Ishikawa (cell line): ENCODE results near the gene HOXD8.

Source experiments
- CEBPB ChIP-seq: IDR thresholded peaks from 2 replicates; pipeline ENCODE4 v1.6.1; 2012
- CREB1 ChIP-seq: IDR thresholded peaks from 2 replicates; pipeline ENCODE4 v1.6.1; 2012; ENCODE audit warnings: low read depth
- EGR1 ChIP-seq: IDR thresholded peaks from 2 replicates; pipeline ENCODE4 v1.6.1; 2012
- EP300 ChIP-seq: IDR thresholded peaks from 2 replicates; pipeline ENCODE4 v1.6.1; 2012; ENCODE audit warnings: borderline replicate concordance
- FOXM1 ChIP-seq: IDR thresholded peaks from 2 replicates; pipeline ENCODE4 v1.6.1; 2012; ENCODE audit warnings: low read depth, borderline replicate concordance
- MAX ChIP-seq: IDR thresholded peaks from 2 replicates; pipeline ENCODE4 v1.6.1; 2012
- NFIC ChIP-seq: IDR thresholded peaks from 2 replicates; pipeline ENCODE4 v1.6.1; 2012
- RAD21 ChIP-seq: IDR thresholded peaks from 2 replicates; pipeline ENCODE4 v1.6.1; 2012; ENCODE audit warnings: low read depth
- TAF1 ChIP-seq: IDR thresholded peaks from 2 replicates; pipeline ENCODE4 v1.6.1; 2012; ENCODE audit warnings: low read depth, mild to moderate bottlenecking
- TCF12 ChIP-seq: IDR thresholded peaks from 2 replicates; pipeline ENCODE4 v1.6.1; 2012; ENCODE audit warnings: low read depth
- TEAD4 ChIP-seq: IDR thresholded peaks from 2 replicates; pipeline ENCODE4 v1.6.1; 2012
- YY1 ChIP-seq: IDR thresholded peaks from 2 replicates; pipeline ENCODE4 v1.6.1; 2012; ENCODE audit warnings: low read depth
- ZBTB7A ChIP-seq: IDR thresholded peaks from 2 replicates; pipeline ENCODE4 v1.6.1; 2012; ENCODE audit warnings: low read depth
- TF ChIP-seq, protein P1 (sequence below): IDR thresholded peaks from 2 replicates; pipeline ENCODE4 v1.6.1; 2012; ENCODE audit warnings: low read depth, mild to moderate bottlenecking
- TF ChIP-seq, protein P2 (sequence below): IDR thresholded peaks from 2 replicates; pipeline ENCODE4 v1.6.1; 2012

HOXD8 gene

GRCh38 chr2:176103742-176104315 lies 25.7 kb upstream of the HOXD8 start:
- no peak for TF ChIP-seq EP300
- TF ChIP-seq RAD21: no peak
- no peak for TF ChIP-seq CREB1
- no peak for TF ChIP-seq MAX
- no peak for TF ChIP-seq TCF12

- TF ChIP-seq CREB1 (no peak), CEBPB (no peak), TEAD4 (no peak), EP300 (no peak), YY1 (no peak), MAX (no peak), RAD21 (no peak), ZBTB7A (no peak), TCF12 (no peak), NFIC (no peak), EGR1 (no peak), TAF1 (no peak), FOXM1 (no peak)
- TF ChIP-seq, protein P1, sequence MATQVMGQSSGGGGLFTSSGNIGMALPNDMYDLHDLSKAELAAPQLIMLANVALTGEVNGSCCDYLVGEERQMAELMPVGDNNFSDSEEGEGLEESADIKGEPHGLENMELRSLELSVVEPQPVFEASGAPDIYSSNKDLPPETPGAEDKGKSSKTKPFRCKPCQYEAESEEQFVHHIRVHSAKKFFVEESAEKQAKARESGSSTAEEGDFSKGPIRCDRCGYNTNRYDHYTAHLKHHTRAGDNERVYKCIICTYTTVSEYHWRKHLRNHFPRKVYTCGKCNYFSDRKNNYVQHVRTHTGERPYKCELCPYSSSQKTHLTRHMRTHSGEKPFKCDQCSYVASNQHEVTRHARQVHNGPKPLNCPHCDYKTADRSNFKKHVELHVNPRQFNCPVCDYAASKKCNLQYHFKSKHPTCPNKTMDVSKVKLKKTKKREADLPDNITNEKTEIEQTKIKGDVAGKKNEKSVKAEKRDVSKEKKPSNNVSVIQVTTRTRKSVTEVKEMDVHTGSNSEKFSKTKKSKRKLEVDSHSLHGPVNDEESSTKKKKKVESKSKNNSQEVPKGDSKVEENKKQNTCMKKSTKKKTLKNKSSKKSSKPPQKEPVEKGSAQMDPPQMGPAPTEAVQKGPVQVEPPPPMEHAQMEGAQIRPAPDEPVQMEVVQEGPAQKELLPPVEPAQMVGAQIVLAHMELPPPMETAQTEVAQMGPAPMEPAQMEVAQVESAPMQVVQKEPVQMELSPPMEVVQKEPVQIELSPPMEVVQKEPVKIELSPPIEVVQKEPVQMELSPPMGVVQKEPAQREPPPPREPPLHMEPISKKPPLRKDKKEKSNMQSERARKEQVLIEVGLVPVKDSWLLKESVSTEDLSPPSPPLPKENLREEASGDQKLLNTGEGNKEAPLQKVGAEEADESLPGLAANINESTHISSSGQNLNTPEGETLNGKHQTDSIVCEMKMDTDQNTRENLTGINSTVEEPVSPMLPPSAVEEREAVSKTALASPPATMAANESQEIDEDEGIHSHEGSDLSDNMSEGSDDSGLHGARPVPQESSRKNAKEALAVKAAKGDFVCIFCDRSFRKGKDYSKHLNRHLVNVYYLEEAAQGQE: no peak
- TF ChIP-seq, protein P2, sequence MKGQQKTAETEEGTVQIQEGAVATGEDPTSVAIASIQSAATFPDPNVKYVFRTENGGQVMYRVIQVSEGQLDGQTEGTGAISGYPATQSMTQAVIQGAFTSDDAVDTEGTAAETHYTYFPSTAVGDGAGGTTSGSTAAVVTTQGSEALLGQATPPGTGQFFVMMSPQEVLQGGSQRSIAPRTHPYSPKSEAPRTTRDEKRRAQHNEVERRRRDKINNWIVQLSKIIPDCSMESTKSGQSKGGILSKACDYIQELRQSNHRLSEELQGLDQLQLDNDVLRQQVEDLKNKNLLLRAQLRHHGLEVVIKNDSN: no peak
Measured at GRCh38 chr2:176104316-176105077, 25.0 kb upstream of the HOXD8 start.

DNA sequence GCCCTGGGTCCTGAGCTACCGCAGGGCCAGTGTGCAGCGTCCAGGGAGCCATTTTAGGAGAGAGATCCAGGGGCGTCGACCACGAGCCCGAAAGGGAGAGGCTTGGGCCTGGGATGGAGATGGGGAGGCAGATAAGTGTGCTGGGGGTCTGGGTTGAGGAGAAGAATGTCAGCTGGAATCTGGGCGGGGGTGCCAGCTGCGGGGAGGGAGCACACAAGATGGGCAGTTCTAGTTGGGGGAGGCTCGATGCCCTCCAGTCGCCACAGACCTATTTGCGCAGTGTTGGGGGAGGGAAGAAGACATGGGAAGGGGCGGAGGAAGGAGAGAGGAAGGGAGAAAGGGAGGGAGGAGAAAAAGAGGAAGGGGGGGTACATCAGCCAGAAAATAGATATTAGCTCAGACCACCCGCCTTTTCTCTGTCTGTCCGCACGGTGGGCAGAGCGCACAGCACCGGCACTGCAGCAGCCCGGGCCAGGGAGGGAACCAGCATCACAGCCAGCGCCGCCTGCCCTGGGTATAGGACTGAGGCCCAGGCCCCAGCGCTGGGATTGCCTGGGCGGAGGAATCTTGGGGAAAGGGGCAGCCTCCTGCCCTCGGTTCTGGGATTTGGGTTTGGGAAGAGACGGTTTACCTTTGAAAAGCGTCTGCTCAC lies 24.3 kb upstream of the HOXD8 start:
- TF ChIP-seq ZBTB7A: no peak
- no peak for TF ChIP-seq MAX
- TF ChIP-seq FOXM1: no peak
- no peak for TF ChIP-seq YY1
- TF ChIP-seq NFIC: no peak
- TF ChIP-seq TCF12: no peak
- TF ChIP-seq TAF1: no peak
- no peak for TF ChIP-seq EP300
- no peak for TF ChIP-seq CREB1

- TF ChIP-seq TCF12 (no peak), MAX (no peak)
Measured at GRCh38 chr2:176105730-176106580, 23.6 kb upstream of the HOXD8 start.

DNA sequence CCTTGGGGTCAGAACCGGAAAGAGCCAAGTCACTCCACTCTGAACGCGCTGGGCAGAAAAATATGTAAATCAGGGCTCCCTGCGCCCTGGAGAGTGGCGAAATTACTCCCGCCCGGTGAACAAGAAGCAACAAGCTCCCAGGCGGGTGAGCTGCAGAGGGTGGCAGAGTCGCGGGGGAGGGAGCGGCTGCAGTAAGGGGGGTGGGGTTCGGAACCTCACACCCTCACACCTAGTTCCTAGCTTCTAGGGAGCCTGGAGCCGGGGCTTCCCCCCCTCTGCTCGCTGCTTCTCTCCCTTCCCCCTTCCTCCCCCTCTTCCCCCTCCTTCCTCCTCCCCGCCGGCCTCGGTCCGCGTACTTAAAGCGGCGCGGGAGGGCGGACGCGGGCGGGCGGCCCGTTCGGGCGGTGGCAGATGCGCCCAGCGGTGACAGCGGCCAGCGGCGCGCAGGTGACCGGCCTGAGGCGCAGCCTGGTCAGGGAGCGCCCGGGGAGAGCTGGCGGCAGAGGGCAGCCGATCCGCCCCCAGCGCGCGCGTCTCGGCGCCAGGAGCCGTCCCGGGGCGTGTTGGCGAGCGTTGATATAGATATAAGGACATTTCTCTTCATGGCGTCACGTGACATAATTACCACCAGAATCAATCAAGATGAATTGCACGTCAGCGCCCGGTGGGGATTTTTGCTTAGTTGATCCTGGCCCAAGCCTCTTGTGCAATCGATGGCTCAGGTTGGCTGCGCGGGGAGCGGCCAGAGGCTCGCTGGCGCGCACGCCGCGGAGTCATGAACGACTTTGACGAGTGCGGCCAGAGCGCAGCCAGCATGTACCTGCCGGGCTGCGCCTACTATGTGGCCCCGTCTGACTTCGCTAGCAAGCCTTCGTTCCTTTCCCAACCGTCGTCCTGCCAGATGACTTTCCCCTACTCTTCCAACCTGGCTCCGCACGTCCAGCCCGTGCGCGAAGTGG lies 22.6 kb upstream of the HOXD8 start, which contains the start of gene HOXD11:
Gene HOXD11, plus strand, starts transcription at position 700 of the 959 bp plus-strand sequence. Its CDS starts 76 bp downstream, at position 776.
- TF ChIP-seq CEBPB (peak; percentile 96), YY1 (peak; percentile 20; the same call in 1 of the 2 replicates), RAD21 (no peak), NFIC (peak; percentile 27), CREB1 (no peak), EP300 (no peak), MAX (peak; percentile 81), TAF1 (no peak), TCF12 (no peak; the same call in 1 of the 2 replicates), FOXM1 (no peak), ZBTB7A (no peak)
- TF ChIP-seq, protein P2: peak; percentile 80
